Mesodermal cell (in vitro differentiated cells): Measurements from ENCODE around the gene LIMCH1.
"Not testable (repeated sequence)": the region's sequence is repeated elsewhere in the genome, so short reads cannot be mapped to it uniquely, and the experiment has no call there.

Source experiments
- H3K27ac ChIP-seq: 2 replicates; pipeline ENCODE4 v1.7.0; 2013; ENCODE audit warnings: mild to moderate bottlenecking, low read depth, low read length, moderate library complexity; ENCODE audit not compliant: severe bottlenecking
- H3K36me3 ChIP-seq: 2 replicates; pipeline ENCODE4 v1.7.1; 2013; ENCODE audit warnings: mild to moderate bottlenecking, low read length, moderate library complexity; ENCODE audit not compliant: control insufficient read depth, insufficient read depth
- H3K4me1 ChIP-seq: one replicate; pipeline ENCODE4 v1.7.1; 2013; ENCODE audit warnings: mild to moderate bottlenecking, low read length; ENCODE audit not compliant: insufficient read depth, control insufficient read depth, poor library complexity, severe bottlenecking
- H3K4me3 ChIP-seq: 2 replicates; pipeline ENCODE4 v1.7.0; 2013; ENCODE audit warnings: low read length, control low read depth, mild to moderate bottlenecking; ENCODE audit not compliant: insufficient read depth, poor library complexity, severe bottlenecking; ENCODE audit errors: extremely low read depth
- H3K9me3 ChIP-seq: 2 replicates; pipeline ENCODE4 v1.7.1; 2013; ENCODE audit warnings: mild to moderate bottlenecking, low read length, moderate library complexity; ENCODE audit not compliant: control insufficient read depth
- WGBS, 2 experiments: methylation state at CpG; one replicate each; pipeline ENCODE4 v1.1.5; 2013; ENCODE audit warnings: missing lambda C conversion rate in 2 of 2; ENCODE audit not compliant: insufficient coverage in 2 of 2; 5-methylcytosine and 5-hydroxymethylcytosine counted together

LIMCH1 gene

GRCh38 chr4:41640906-41641305, 102.9 kb downstream of the LIMCH1 start:
- Histone ChIP-seq H3K4me1 (peaks cover 8% of the 10 kb centered on the region), H3K27ac (no peak overlapping the region), H3K9me3 (no peaks in the 10 kb centered on the region), H3K36me3 (no peaks in the 10 kb centered on the region), H3K4me3 (no peak overlapping the region)
- 83 to 96% methylated on average over 5 of the region's 6 CpGs for WGBS, 2 experiments

GRCh38 chr4:41642746-41643145, 104.8 kb downstream of the LIMCH1 start:
- not testable (repeated sequence) for H3K27ac ChIP-seq
- 100% methylated on average over 1 of the region's 1 CpG; no CpG with 5 or more reads in 1 of the 2 experiments for WGBS, 2 experiments

GRCh38 chr4:41643331-41643730, 105.4 kb downstream of the LIMCH1 start:
- Histone ChIP-seq H3K4me1 (peaks cover 9% of the 10 kb centered on the region), H3K4me3 (no peak overlapping the region), H3K9me3 (no peaks in the 10 kb centered on the region), H3K36me3 (peaks cover 8% of the 10 kb centered on the region), H3K27ac (no peak overlapping the region)

More at GRCh38 chr4:41642746-41643145, 104.8 kb downstream of the LIMCH1 start:
- not testable (repeated sequence) for H3K36me3 ChIP-seq, H3K9me3 ChIP-seq, H3K4me1 ChIP-seq, H3K4me3 ChIP-seq

DNA sequence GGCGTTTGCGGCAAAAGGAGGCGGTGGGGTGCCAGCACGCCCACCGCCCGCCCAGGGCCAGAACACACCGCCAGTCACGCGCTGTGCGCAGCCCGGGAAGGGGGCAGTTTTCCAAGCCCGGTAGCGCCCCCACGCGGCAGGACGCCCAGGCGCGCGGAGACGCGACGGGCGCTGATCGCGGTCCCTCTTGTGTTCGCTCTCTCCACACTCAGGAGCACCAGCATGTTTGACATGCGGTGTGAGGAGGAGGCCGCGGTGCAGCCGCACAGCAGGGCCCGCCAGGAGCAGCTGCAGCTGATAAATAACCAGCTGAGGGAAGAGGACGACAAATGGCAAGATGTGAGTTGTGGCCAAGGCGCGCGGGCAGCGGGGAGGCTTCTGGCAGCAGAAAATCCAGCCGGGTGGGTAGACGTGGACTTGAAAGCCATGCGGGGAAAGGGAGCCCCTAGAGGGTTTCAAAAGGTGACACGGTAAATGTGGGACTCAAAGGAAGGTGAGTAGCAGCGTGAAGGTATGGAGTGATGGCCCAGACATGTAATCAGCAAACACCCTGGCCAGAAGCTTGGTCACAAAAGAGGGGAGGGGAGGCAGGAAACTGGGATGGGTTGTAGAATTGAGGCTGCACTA, 106.4 kb downstream of the LIMCH1 start:
- Histone ChIP-seq H3K4me3 (no peak overlapping the region), H3K27ac (no peak overlapping the region), H3K4me1 (peaks cover 9% of the 10 kb centered on the region), H3K36me3 (peaks cover 8% of the 10 kb centered on the region), H3K9me3 (no peaks in the 10 kb centered on the region)
- WGBS, 2 experiments = 22 to 62% methylated on average over 8 to 27 of the region's 41 CpGs

DNA sequence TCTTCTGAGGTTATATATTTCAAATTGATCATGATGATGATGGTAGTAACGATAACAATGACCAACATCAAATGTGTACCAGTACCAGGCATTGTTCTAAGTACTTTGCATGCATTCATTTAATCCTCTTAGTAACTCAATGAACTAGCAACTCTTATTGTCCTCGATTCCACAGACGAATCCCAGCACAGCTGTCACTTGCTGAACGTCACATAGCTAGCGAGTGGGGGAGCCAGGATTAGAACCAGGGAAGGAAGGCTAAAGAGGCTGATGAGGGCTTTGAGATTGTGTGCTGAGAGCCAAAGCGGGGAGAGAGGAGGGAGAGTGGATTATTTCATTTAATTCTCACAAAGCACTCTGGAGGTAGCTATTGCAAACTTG, 106.9 kb downstream of the LIMCH1 start:
- Histone ChIP-seq H3K27ac (no peak overlapping the region), H3K36me3 (peaks cover 8% of the 10 kb centered on the region), H3K4me3 (no peak overlapping the region), H3K9me3 (no peaks in the 10 kb centered on the region), H3K4me1 (peaks cover 9% of the 10 kb centered on the region)
- 79 to 100% methylated on average over 2 of the region's 6 CpGs for WGBS, 2 experiments

GRCh38 chr4:41645728-41646390, 107.9 kb downstream of the LIMCH1 start:
- Histone ChIP-seq H3K4me3 (no peak overlapping the region), H3K9me3 (no peaks in the 10 kb centered on the region), H3K4me1 (peaks cover 9% of the 10 kb centered on the region), H3K36me3 (peaks cover 13% of the 10 kb centered on the region), H3K27ac (no peak overlapping the region)
- 94 to 100% methylated on average over 2 of the region's 5 CpGs for WGBS, 2 experiments

DNA sequence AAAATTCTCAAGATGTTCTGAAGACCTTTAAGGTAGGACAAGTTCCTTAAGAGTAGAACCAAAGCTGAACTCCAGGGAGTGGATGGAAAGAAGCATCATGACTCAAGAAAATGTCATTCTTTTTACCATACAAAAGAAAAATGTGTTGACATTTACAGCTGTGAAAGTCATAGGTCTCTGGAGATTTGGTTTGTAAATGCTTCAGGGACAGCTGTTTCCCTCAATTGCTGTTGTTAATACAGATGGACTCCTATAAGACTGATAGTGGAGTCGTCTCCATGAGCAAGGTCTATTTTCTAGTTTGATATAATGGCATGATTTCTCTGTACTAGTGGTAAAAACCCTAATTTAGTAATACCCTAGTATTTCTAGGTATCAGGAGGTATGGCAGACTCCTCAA, 108.9 kb downstream of the LIMCH1 start:
- no CpG with 5 or more reads among the region's 1 CpG for WGBS, 2 experiments
- H3K4me3 ChIP-seq = no peak overlapping the region
- H3K36me3 ChIP-seq = peaks cover 13% of the 10 kb centered on the region
- no peak overlapping the region for H3K27ac ChIP-seq
- no peaks in the 10 kb centered on the region for H3K9me3 ChIP-seq
- peaks cover 9% of the 10 kb centered on the region for H3K4me1 ChIP-seq

- peaks cover 13% of the 10 kb centered on the region for H3K36me3 ChIP-seq
- no peaks in the 10 kb centered on the region for H3K9me3 ChIP-seq
- H3K27ac ChIP-seq = no peak overlapping the region
- 100% methylated on average over 2 of the region's 3 CpGs; no CpG with 5 or more reads in 1 of the 2 experiments for WGBS, 2 experiments
- no peak overlapping the region for H3K4me3 ChIP-seq
- peaks cover 9% of the 10 kb centered on the region for H3K4me1 ChIP-seq
These were observed 109.4 kb downstream of the LIMCH1 start for GRCh38 chr4:41647383-41647782.

DNA sequence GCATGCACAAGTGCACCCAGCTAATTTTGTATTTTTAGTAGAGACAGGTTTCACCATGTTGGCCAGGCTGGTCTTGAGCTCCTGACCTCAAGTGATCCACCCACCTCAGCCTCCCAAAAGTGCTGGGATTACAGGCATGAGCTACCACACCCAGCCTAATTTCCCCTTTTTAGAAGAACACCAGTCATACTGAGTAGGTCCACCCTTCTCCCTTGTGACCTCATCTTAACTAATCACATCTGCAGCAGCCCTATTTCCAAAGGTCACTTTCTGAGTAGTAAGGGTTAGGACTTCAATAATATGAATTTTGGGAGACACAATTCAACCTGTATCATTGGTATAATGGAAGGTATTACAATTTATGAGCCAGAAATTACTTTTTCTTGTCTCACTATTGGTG, 113.2 kb downstream of the LIMCH1 start:
- not testable (repeated sequence) for H3K4me3 ChIP-seq, H3K27ac ChIP-seq, H3K9me3 ChIP-seq, H3K4me1 ChIP-seq
- H3K36me3 ChIP-seq = peaks cover 13% of the 10 kb centered on the region

DNA sequence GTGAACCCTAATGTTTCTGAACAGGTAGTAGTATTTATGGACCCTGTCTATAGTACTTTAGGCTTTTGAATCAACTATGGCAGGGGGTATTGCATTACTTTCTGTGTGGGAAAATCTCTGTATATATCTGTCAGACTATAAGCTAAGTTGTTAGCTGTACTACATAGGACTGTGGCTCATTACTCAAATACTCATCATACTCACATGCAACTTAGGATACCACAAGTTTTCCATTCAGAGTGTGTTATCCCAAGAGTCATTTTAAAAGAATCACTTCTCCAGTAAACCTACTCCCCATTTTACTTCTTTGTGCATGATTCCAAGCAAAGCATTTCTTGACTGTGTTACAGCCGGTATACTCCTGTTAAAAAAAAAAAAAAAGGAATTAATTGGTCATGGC, 115.0 kb downstream of the LIMCH1 start:
- H3K27ac ChIP-seq = no peak overlapping the region
- H3K4me1 ChIP-seq = no peaks in the 10 kb centered on the region
- H3K36me3 ChIP-seq = peaks cover 7% of the 10 kb centered on the region
- no peaks in the 10 kb centered on the region for H3K9me3 ChIP-seq
- WGBS, 2 experiments = no CpG with 5 or more reads among the region's 1 CpG
- H3K4me3 ChIP-seq = no peak overlapping the region

GRCh38 chr4:41653523-41653922, 115.6 kb downstream of the LIMCH1 start:
- WGBS, 2 experiments = 100% methylated on average over 1 to 2 of the region's 6 CpGs

More at GRCh38 chr4:41653523-41653922, 115.6 kb downstream of the LIMCH1 start:
- Histone ChIP-seq H3K36me3 (peaks cover 4% of the 10 kb centered on the region), H3K9me3 (no peaks in the 10 kb centered on the region), H3K4me3 (no peak overlapping the region), H3K27ac (no peak overlapping the region), H3K4me1 (no peaks in the 10 kb centered on the region)
